NT2/D1 (cell line): ENCODE measurements around the gene ETFA.

Source experiments
- SUZ12 ChIP-seq: IDR thresholded peaks from 2 replicates; pipeline ENCODE4 v1.6.1; 2011; ENCODE audit not compliant: insufficient read length, insufficient read depth; ENCODE audit errors: extremely low read depth
- YY1 ChIP-seq: IDR thresholded peaks from 2 replicates; pipeline ENCODE4 v1.6.1; 2011; ENCODE audit not compliant: insufficient read length, insufficient read depth

- TF ChIP-seq YY1 (no peak), SUZ12 (no peak)
Measured at GRCh38 chr15:76252249-76252648, 59.0 kb downstream of the ETFA start.
